Astrocyte of the spinal cord (primary cell): ENCODE data around the gene SYCP2.

Experiments
- DNase-seq: peaks from one replicate; pipeline ENCODE4 v3.0.0; 2011; ENCODE audit warnings: low read depth, low spot score
- H3K4me3 ChIP-seq: 2 replicates; pipeline ENCODE4 v1.5.1; 2011; ENCODE audit warnings: low read depth, mild to moderate bottlenecking, low read length, moderate library complexity
- in situ Hi-C: cut with HindIII; loops from 2 replicates; pipeline ENCODE4 v1.10.0; 2017; ENCODE audit warnings: low sequenced_read_pairs
- TF ChIP-seq, protein P1 (sequence below): IDR thresholded peaks from 2 replicates; pipeline ENCODE4 v1.5.1; 2012; ENCODE audit warnings: low read depth, mild to moderate bottlenecking, low read length, inconsistent platforms

Gene SYCP2

DNA sequence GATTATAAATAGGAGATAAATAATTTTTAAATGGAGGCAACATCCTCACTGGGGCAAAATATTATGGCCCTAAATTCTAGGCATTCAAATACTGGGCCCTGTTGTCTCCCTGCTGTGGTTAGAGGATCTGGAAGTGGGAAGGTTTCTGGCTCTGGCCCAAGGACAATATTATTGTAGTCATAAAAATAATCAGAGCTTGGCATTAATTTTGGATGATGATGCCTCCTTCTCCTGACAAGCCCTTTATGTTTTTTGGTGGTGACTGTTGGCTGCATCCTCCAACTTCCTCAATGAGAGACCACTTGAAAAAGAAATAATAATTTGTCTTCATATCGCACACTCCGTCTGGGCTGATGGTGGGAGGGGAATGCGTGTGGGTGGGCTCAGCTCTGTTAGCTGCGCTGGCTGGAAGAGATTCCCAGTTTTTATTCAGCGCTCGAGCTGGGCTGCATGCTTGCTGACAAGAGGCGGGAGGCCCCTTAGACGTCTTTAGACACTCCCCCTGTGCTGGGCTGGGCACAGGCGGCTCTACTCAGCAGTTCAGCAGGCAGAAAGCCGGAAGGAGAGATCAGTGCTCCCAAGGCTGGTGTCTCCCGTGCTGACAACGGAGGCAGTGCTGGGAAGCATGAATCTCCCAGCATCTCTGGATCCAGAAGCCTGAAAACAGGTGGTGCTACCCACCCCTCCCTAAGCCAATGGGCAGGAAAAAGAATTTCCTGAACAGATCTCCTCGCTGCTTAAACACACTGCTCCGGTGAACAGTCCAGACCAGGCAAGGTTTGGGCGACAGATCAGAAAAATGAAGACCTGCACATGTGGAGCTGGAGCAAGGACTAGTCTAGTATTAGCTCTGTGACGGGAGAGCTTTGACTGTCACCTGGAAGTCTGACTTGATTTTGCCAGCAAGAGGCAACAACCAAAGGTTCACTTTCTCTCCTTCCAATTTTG lies 97.7 kb downstream of the SYCP2 start:
- in situ Hi-C loops: no loop called here
- TF ChIP-seq, protein P1, sequence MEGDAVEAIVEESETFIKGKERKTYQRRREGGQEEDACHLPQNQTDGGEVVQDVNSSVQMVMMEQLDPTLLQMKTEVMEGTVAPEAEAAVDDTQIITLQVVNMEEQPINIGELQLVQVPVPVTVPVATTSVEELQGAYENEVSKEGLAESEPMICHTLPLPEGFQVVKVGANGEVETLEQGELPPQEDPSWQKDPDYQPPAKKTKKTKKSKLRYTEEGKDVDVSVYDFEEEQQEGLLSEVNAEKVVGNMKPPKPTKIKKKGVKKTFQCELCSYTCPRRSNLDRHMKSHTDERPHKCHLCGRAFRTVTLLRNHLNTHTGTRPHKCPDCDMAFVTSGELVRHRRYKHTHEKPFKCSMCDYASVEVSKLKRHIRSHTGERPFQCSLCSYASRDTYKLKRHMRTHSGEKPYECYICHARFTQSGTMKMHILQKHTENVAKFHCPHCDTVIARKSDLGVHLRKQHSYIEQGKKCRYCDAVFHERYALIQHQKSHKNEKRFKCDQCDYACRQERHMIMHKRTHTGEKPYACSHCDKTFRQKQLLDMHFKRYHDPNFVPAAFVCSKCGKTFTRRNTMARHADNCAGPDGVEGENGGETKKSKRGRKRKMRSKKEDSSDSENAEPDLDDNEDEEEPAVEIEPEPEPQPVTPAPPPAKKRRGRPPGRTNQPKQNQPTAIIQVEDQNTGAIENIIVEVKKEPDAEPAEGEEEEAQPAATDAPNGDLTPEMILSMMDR: no peak
- peak; percentile 40 for DNase-seq
- no peak overlapping the region for H3K4me3 ChIP-seq

DNA sequence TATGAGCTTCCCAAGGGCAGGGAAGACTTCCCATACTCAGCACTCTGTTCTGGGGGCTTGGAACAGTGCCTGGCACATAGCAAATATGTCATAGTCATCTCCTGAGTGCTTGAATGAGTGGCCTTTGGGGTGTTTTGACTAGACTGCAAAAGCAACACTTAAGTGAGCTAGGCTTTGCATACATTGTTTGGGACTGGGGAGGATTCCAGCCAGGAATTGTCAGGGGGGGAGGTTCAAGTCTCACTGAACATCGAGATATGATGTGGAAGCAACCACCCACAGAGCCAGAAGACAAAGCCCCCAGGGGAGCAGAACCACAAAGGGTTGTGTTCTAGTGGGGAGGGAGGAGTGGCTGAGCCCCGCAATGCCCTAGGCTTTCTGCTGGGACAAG lies 98.4 kb downstream of the SYCP2 start:
- TF ChIP-seq, protein P1: no peak
- in situ Hi-C loops: no loop called here
- no peak overlapping the region for H3K4me3 ChIP-seq
- DNase-seq: peak; percentile 15

DNA sequence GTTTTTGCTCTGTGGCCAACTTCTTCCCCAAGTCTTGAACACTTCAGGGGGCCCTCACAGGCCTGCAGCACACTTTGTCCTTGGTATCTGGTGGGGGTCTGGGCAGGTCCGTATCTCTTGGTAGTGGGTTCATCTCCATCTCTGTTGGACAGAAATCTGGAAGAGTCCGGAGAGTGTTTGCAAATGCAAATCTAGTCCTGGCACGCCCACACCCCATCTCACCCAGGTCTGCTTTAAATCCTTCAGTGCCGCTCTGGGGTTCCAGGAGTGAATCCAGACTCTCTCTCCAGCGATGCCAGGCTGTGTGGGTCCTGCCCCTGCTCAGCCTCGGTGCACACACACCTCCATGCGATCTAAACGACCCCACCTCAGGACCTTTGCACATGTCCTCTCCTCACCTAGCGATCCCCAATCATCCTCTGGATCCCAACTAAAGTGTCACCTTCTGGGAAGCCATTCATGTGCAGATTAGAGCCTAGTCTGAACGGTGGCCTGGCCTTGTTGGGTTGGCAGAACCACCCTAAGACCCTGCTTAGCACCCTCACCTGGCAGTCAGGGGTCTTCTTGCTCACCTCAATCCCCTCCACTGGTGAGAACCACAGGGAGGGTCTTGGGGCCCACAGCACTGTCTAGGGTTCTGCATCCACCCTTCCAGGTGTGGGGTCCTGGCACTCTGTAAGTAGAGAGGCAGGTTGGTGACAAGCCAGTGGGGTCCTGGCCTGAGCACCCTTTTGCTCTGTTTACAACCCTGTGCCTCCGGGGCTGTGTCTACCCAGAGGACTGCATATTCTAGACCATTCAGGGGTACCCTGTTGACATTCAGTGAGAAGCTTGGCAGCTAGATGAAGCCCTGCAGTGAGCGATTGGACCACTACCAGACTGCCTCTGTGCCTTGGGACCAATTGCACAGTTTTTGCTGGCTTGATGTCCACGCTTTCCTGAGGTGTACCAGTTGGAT lies 100.8 kb downstream of the SYCP2 start:
- DNase-seq: no peak
- H3K4me3 ChIP-seq: no peak overlapping the region
- in situ Hi-C loops: no loop called here
- TF ChIP-seq, protein P1: no peak

DNA sequence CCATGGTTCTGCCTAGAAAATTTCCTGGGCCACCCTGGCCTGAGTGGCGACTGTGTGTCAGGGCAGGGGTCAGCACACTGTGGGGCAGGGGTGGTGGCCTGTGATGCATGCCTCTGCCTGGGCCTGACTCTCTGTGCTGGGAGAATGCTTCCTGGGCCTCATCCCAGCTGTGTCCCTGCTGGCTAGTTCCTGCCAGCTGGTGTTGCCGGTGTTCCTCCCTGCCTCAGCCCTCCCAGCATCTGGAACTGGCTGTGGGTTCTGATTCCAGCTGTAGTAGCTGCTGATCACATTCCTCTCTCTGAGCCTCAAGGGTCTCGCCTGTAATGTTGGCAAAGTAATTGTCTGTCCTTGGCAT lies 101.5 kb downstream of the SYCP2 start:
- in situ Hi-C loops: no loop called here
- TF ChIP-seq, protein P1: no peak
- no peak for DNase-seq
- no peak overlapping the region for H3K4me3 ChIP-seq

DNA sequence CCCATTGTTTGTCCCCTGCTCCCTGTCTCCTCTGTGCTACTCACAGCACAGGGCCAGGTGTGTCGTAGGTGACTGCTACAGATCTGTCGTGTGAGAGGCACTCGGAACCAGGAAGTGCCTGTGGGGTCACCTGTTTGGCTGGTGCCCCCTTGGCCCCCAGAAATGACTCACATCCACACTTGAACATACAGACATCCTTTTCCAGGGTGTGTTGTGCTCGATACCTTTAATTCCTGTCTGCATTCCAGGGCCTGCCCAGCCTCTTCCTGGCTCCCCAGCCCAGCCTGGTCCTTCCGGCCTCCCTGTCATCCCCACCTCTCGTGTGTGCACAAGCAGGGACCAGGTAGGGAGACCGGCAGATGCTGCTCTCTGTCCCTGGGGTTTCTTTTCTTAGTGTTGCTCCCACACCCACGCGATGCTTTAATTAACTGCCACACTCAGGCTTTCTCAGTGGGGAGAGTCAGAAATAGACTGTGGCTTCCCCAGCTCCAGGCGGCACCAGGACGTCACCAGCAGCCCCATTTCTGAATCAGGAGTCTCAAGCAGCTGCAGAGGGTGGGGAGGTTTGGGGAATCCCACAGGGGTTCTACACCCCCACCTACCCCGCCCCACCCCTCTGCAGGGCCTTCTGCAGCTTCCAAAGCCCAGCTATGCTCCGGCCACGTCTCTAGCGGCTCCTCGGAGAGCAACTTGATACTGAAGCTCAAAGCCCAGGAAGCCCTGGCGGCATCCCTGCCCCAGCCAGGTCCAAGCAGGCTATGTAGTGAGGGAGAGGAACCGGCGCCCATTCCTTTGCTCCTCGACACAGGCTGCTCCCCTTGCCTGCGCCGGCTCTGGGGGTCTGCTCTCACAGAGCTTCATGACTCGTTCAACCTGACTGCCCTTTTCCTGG lies 102.2 kb downstream of the SYCP2 start:
- TF ChIP-seq, protein P1: no peak
- H3K4me3 ChIP-seq: no peak overlapping the region
- in situ Hi-C loops: no loop called here
- no peak for DNase-seq

DNA sequence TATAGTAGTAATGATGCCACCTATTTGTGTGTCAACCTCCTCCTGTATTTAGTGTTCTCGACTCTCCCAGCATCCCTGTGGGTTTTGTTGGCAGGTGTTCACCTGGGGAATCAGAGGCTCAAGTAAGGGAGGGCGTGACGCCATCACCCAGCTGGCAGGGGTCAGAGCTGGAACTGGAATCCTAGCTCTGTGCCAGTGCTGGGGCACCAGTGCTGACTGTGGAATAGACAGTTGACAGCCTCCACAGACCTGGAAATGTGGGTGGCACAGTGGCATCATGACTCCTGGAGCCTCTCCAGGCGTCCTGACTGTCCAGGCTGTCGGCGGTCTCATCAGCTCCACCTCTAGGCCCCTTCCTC lies 102.8 kb downstream of the SYCP2 start:
- H3K4me3 ChIP-seq: no peak overlapping the region
- TF ChIP-seq, protein P1: no peak
- DNase-seq: no peak
- in situ Hi-C loops: no loop called here
